BJ (cell line): ENCODE data around the gene AGT. TPM values are rescaled to one million over a fixed set of nuclear protein-coding genes. Genes with fewer than 3 reads are reported as not detected.

ENCODE experiments used
- CTCF ChIA-PET: fragments of 350-600 bp; formaldehyde crosslinking; extraction: SDS; loops from one replicate; lab custom pipeline; 2021; ENCODE audit warnings: antibody characterized with exemption, inconsistent platforms; lab: Yijun Ruan, JAX
- POLR2A ChIA-PET: fragments of 300-600 bp; sonication (Branson Sonifier 250); formaldehyde crosslinking; extraction: SDS; loops from one replicate; lab custom pipeline; 2021; ENCODE audit warnings: antibody characterized with exemption; lab: Charles Lee
- DNase-seq: peaks from one replicate; pipeline ENCODE4 v3.0.0-alpha.2; 2011; ENCODE audit warnings: low read depth
- H3K27me3 ChIP-seq: 2 replicates; pipeline ENCODE4 v1.6.0; 2011; ENCODE audit warnings: low read length; ENCODE audit not compliant: control insufficient read depth, insufficient read depth
- H3K36me3 ChIP-seq: 2 replicates; pipeline ENCODE4 v1.5.1; 2011; ENCODE audit warnings: low read length; ENCODE audit not compliant: control insufficient read depth, insufficient read depth
- H3K4me3 ChIP-seq: 2 replicates; pipeline ENCODE4 v1.5.1; 2011; ENCODE audit warnings: low read depth, mild to moderate bottlenecking, control low read depth, low read length
- polyA minus RNA-seq: library from RNA; depleted of rRNA, polyadenylated mRNA; stranded (reverse); fragments of >200 nt; gene quantifications from 2 replicates; pipeline ENCODE4 v1.2.3, GENCODE V29; 2011; rRNA and poly(A)+ RNA removed
- polyA plus RNA-seq: library from polyadenylated mRNA; depleted of rRNA; stranded (reverse); fragments of >200 nt; gene quantifications from 2 replicates; pipeline ENCODE4 v1.2.3, GENCODE V29; 2011; rRNA removed
- TF ChIP-seq, protein P1 (sequence below): IDR thresholded peaks from 2 replicates; pipeline ENCODE4 v1.5.1; 2011; ENCODE audit warnings: low read depth, mild to moderate bottlenecking, control low read depth, inconsistent platforms, low read length, moderate library complexity; ENCODE audit not compliant: insufficient read depth

The AGT gene
- 2.1 and 4.1 TPM in 2 replicates for polyA plus RNA-seq
- 0.57 and 1.2 TPM in 2 replicates for polyA minus RNA-seq

GRCh38 chr1:230713915-230714764 is at the start of gene AGT:
Gene AGT (minus strand): TSS chr1:230714122. CDS start chr1:230710823, 3,299 bp downstream.
- no peaks in the 10 kb centered on the region for H3K36me3 ChIP-seq
- DNase-seq = peak; percentile 61
- ChIA-PET POLR2A (no interaction called here), CTCF (no interaction called here)
- no peaks in the 10 kb centered on the region for H3K27me3 ChIP-seq
- H3K4me3 ChIP-seq = no peak within 1 kb of the TSS
- TF ChIP-seq, protein P1, sequence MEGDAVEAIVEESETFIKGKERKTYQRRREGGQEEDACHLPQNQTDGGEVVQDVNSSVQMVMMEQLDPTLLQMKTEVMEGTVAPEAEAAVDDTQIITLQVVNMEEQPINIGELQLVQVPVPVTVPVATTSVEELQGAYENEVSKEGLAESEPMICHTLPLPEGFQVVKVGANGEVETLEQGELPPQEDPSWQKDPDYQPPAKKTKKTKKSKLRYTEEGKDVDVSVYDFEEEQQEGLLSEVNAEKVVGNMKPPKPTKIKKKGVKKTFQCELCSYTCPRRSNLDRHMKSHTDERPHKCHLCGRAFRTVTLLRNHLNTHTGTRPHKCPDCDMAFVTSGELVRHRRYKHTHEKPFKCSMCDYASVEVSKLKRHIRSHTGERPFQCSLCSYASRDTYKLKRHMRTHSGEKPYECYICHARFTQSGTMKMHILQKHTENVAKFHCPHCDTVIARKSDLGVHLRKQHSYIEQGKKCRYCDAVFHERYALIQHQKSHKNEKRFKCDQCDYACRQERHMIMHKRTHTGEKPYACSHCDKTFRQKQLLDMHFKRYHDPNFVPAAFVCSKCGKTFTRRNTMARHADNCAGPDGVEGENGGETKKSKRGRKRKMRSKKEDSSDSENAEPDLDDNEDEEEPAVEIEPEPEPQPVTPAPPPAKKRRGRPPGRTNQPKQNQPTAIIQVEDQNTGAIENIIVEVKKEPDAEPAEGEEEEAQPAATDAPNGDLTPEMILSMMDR = no peak

DNA sequence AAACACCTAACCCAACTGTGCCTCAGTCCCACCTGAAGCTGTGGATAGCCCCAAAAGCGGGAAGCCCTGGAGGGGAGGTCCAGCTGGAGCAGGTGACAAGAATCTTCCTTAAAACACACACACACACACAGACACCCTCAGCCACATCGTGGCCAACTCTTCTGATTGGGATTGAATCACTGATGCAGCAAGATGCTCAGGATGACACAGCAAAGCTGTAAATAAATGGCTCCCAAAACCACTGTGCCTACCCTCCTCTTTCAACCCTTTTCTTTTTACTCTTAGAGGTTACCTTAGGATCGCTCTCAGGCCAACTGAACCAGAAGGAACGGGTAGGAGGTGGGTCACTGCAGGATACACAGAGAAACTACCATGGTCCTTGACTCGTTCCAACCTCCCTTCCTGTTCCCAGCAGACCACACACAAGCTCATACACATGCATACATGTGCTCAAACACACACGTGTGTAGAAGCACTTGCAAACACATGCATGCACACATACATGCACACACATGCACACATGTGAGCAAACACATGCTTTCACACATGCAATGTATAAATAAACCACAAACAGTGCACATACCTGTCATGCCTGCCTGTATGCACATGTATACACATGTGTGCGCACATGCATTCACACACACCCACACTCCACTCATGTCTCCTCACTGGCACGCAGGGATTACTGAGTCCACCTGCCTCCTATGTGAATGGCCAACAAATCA is 47.7 kb upstream of the AGT start:
- Histone ChIP-seq H3K36me3 (no peaks in the 10 kb centered on the region), H3K4me3 (no peak overlapping the region)

DNA sequence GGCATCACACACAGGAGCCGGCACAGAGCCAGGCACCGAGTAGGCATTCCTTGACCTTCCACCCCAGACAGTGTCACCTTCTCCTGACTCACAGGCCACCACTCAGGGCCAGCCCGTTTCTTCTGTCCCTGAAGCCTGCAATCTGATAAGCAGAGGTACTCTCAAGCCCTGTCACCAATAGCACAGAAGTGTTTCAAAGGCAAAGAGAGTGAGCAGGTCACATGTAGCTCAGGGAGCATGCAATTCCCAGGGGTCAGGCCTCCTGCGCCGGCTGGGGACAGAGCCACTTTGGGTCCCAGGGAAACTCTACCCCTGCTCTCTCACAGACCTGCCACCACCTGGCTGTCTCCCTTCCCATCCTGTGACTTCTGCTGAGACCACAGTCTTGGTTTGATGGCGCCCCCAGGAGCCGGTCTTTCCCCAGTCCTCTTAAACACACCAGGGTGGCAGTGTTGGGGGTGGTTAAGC is 46.5 kb upstream of the AGT start:
- TF ChIP-seq, protein P1 = no peak
- Histone ChIP-seq H3K4me3 (no peak overlapping the region), H3K27me3 (peaks cover 1% of the 10 kb centered on the region; the same call in 1 of the 2 replicates), H3K36me3 (no peaks in the 10 kb centered on the region)
- DNase-seq = no peak
- POLR2A ChIA-PET = no interaction called here
- CTCF ChIA-PET = interaction anchor here (1.0 to 1.4 kb wide), 2 partner anchors 12 to 117 kb away, joined by 3 to 4 read pairs; no protein-coding TSS in a partner anchor

More for the DNA sequence above, 47.7 kb upstream of the AGT start:
- TF ChIP-seq, protein P1 = no peak
- CTCF ChIA-PET = interaction anchor here (0.8 to 1.4 kb wide), 3 partner anchors 11 to 17 kb away, joined by 3 to 5 read pairs (median 4); no protein-coding TSS in a partner anchor
- H3K27me3 ChIP-seq = peaks cover 1% of the 10 kb centered on the region; the same call in 1 of the 2 replicates
- no peak for DNase-seq
- POLR2A ChIA-PET = no interaction called here

DNA sequence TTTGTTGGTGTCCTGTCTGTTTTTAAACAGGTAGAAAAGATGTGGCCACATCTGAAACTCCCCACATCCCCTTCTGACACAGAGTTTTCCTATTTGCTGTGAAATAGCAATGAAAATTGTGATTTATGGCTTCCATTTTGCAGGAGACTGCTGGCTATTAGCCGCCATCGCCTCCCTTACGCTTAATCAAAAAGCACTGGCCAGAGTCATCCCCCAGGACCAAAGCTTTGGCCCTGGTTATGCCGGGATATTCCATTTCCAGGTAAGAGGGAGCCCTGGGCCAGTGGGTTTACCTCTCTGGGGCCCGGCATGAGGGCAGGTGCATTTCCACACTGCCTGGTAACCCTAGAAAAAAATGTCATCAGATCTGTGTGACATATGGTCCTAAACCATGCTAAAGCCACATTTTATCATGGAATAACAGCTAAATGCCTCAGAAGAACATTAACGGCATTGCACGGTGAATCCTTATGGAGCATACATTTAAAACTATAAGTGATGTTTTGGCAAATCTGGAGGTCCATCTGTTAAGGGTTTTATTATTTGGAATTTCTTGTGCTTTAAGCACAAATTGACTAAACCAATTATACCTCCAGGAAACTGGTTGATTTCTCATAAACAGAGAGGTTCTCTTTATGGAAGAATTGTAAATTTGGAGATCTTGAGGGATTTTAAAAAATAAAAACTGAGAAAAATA is 45.6 kb upstream of the AGT start:
- no peak for DNase-seq
- ChIA-PET POLR2A (interaction anchor here (1.1 kb wide), 1 partner anchor 14 kb away, joined by 3 read pairs; no protein-coding TSS in a partner anchor), CTCF (interaction anchor here (0.6 to 2.2 kb wide), 5 partner anchors 13 to 1054 kb away, joined by 3 to 9 read pairs (median 3); no protein-coding TSS in a partner anchor)
- Histone ChIP-seq H3K36me3 (no peaks in the 10 kb centered on the region), H3K4me3 (no peak overlapping the region), H3K27me3 (peaks cover 1% of the 10 kb centered on the region; the same call in 1 of the 2 replicates)
- TF ChIP-seq, protein P1 = no peak
